Epithelial cell of proximal tubule (primary cell): ENCODE measurements around the gene PROSER2. TPM values are rescaled to one million over a fixed set of nuclear protein-coding genes. Genes with fewer than 3 reads are reported as not detected.

Experiments
- DNase-seq: peaks from one replicate; pipeline ENCODE4 v3.0.0-alpha.2; 2011; ENCODE audit warnings: low read depth
- H3K4me3 ChIP-seq: 2 replicates; pipeline ENCODE4 v1.5.1; 2011; ENCODE audit warnings: low read depth, mild to moderate bottlenecking, low read length
- total RNA-seq: library from RNA; depleted of rRNA; stranded (reverse); fragments of >200 nt; gene quantifications from 2 replicates; pipeline ENCODE4 v1.2.3, GENCODE V29; 2015
- TF ChIP-seq, protein P1 (sequence below): conservative IDR thresholded peaks from 2 replicates; pipeline ENCODE4 v1.5.1; 2012; ENCODE audit warnings: low read depth, mild to moderate bottlenecking, low read length

Gene PROSER2
- total RNA-seq, 1 donor from 2014 or later = 91.6 TPM

DNA sequence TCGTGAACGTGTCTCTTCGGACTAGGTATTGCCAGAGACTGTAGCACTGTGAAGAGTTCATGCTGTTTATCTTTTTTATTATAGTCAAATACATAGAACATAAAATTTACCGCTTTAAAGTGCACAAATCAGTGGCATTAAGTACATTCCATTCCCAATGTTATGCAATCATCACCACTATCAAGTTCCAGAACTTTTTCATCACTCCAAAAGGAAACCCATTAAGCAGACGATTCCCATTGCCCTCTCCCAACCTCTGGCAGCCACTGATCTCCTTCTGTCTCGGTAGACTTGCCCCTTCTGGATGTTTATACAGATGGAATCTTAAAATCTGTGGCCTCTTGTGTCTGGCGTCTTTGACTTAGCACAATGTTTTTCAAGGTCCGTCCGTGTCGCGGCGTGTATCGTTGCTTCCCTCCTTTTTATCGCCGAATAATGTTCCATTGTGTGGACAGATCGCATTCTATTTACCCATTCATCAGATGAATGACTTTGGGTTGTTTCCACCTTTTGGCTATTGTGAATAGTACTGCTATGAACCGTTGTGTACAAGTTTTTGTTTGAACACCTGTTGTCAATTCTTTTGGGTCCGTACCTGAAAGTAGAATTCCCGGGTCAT, 2.7 kb downstream of the PROSER2 start:
- TF ChIP-seq, protein P1, sequence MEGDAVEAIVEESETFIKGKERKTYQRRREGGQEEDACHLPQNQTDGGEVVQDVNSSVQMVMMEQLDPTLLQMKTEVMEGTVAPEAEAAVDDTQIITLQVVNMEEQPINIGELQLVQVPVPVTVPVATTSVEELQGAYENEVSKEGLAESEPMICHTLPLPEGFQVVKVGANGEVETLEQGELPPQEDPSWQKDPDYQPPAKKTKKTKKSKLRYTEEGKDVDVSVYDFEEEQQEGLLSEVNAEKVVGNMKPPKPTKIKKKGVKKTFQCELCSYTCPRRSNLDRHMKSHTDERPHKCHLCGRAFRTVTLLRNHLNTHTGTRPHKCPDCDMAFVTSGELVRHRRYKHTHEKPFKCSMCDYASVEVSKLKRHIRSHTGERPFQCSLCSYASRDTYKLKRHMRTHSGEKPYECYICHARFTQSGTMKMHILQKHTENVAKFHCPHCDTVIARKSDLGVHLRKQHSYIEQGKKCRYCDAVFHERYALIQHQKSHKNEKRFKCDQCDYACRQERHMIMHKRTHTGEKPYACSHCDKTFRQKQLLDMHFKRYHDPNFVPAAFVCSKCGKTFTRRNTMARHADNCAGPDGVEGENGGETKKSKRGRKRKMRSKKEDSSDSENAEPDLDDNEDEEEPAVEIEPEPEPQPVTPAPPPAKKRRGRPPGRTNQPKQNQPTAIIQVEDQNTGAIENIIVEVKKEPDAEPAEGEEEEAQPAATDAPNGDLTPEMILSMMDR = no peak
- no peak overlapping the region for H3K4me3 ChIP-seq
- DNase-seq = no peak

DNA sequence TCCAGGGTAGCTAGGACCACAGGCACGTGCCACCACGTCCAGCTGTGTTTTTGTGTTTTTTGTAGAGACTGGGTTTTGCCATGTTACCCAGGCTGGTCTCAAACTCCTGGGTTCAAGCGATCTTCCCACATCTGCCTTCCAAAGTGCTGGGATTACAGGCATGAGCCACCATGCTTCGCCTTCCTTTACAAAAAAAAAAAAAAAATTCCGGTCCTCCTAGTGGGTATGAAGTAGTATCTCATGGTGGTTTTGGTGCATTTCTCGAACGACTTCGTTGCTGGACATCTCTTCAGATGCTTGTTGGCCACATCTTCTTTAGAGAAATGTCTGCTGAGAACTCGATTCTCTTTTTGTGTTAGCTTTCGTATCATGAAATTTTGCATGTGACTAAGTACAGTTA, 3.9 kb downstream of the PROSER2 start:
- no peak overlapping the region for H3K4me3 ChIP-seq
- TF ChIP-seq, protein P1 = no peak
- no peak for DNase-seq

DNA sequence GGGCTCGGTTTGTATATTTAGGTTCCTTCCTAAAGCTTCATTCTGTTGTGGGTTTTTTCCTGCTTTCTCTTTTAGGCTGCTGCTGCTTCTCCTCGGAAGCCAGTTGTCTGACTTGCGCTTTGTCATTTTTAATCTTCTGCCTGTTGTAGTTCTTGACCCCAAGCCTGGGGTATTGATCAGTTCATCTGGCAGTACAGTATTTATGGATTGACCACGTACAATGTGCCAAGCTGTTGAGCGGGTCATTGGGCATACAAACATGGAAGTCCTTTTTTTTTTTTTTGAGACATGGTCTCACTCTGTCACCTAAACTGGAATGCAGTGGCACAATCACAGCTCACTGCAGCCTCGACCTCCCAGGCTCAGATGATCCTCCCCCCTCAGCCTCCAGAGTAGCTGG, 4.3 kb downstream of the PROSER2 start:
- no peak for DNase-seq
- no peak overlapping the region for H3K4me3 ChIP-seq
- TF ChIP-seq, protein P1 = no peak

DNA sequence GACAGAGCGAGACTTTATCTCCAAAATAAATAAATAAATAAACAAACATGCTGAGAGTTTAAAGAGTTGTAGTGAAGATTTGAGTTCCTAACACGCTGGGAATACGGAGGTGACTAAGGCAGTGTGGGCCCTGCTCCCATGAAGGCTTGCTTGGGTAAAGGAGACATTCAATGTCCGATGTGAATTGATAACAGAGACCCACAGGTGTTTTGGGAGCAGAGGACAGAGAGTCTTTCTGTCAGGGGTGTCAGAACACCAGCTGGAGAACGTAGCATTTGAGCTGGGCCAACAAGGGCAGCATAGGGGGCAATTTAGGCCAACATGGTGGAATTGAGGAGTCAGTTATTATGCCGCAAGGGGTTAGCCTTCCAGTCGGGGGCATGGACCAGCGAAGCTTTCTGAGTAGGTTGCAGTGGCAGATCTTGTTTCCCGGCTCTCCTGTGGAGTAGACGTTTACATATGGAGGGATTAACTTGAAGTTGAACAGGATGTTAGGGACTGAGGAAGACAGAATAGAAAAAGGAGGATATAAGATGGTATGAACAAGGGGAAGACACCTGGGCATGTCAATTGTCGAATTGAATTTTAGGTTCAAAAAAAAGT, 5.6 kb downstream of the PROSER2 start:
- no peak overlapping the region for H3K4me3 ChIP-seq
- TF ChIP-seq, protein P1 = no peak

DNA sequence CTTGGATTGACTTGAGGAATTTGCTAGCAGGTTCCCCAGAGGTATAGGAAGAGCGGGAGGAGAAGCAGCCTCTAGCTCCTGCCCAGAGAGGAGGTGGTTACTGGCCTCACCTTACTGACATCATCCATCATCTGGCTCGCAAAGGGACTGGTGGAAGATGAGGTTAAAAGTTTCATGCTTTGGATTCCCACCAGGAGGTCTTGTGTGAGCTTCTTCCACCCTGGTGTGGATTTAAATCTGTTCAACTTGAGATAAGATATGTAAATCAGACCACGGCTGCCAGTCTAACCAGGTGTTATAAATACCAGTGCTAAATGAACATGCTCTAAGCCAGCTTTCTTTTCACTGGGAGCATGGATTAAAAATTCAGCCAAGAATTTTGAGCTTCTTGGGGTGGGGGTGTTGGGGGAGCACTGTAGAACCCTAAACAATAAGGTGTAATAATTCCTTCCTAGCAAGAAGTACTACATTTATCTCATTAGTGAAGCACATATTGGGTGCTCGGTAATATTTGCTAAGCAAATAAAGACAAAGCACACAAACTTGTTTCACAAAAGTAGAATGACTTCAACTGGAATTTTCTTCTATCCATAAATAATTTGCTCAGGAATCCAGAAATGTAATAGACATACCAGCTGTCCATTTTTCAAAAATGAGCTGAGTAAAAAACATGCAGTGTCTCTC, 7.8 kb downstream of the PROSER2 start:
- no peak overlapping the region for H3K4me3 ChIP-seq
- TF ChIP-seq, protein P1 = no peak
- no peak for DNase-seq

More for the DNA sequence above, 5.6 kb downstream of the PROSER2 start:
- no peak for DNase-seq

DNA sequence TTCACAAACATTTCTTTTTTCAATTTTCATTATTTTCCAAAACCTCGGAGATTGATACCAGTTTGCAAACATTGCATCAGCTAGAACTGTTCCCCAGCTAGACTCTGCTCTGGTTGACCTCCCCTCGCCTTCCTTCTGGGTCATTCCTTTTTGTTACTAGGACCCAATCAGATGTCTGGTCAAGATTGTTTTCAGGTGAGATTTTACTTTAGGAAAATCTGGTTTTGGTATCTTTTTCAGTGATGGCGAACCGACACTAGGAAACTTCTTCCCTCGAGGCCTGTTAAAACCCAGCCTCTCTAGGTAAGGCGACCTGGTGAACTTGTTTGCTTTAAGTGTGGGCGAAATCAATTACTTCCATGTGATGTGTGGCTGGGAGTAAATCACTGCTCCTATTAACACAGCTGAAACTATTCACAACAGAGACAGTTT, 8.4 kb downstream of the PROSER2 start:
- H3K4me3 ChIP-seq = no peak overlapping the region
- DNase-seq = peak; percentile 18
- TF ChIP-seq, protein P1 = no peak
